Measurements from ENCODE around the gene ITIH4. TPM values are rescaled to one million over a fixed set of nuclear protein-coding genes. Genes with fewer than 3 reads are reported as not detected.

Gene ITIH4
- total RNA-seq, 1 experiment from 2014 or later, result 2.4 TPM

DNA sequence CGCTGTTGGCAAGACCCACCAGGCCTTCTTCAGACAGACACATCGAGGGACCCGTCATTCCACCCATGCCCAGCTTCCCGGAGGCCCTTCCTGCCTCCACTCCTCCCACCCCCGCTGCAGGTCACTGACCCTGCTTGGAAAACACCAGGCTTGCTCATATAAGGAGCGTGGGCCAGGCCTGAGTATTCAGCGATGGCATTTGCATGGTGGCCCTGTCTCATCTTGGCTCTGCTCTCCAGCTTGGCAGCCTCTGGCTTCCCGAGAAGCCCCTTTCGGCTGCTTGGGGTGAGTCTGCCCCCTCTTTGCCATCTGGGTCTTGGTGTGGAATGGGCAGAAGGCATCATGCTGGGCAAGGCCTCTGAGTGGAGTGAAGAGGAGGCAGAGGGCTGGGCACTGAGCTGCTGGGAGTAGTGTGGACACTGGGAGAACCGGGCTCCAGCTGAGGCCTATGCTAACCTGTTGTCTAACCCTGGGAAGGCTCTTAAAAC is 35.8 kb downstream of the ITIH4 start, which contains the start of gene ITIH3 (continued):
- TF ChIP-seq, protein P1, sequence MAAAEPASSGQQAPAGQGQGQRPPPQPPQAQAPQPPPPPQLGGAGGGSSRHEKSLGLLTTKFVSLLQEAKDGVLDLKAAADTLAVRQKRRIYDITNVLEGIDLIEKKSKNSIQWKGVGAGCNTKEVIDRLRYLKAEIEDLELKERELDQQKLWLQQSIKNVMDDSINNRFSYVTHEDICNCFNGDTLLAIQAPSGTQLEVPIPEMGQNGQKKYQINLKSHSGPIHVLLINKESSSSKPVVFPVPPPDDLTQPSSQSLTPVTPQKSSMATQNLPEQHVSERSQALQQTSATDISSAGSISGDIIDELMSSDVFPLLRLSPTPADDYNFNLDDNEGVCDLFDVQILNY (CRISPR knock-in tag; IDR thresholded peaks at IDR 0.05), result no peak
- no peak for TF ChIP-seq TCF7 (CRISPR knock-in tag; IDR thresholded peaks at IDR 0.05; ENCODE audit: low read depth)
- TF ChIP-seq, protein P2, sequence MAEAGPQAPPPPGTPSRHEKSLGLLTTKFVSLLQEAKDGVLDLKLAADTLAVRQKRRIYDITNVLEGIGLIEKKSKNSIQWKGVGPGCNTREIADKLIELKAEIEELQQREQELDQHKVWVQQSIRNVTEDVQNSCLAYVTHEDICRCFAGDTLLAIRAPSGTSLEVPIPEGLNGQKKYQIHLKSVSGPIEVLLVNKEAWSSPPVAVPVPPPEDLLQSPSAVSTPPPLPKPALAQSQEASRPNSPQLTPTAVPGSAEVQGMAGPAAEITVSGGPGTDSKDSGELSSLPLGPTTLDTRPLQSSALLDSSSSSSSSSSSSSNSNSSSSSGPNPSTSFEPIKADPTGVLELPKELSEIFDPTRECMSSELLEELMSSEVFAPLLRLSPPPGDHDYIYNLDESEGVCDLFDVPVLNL (CRISPR knock-in tag; IDR thresholded peaks at IDR 0.05; ENCODE audit: borderline replicate concordance, low read depth), result no peak

DNA sequence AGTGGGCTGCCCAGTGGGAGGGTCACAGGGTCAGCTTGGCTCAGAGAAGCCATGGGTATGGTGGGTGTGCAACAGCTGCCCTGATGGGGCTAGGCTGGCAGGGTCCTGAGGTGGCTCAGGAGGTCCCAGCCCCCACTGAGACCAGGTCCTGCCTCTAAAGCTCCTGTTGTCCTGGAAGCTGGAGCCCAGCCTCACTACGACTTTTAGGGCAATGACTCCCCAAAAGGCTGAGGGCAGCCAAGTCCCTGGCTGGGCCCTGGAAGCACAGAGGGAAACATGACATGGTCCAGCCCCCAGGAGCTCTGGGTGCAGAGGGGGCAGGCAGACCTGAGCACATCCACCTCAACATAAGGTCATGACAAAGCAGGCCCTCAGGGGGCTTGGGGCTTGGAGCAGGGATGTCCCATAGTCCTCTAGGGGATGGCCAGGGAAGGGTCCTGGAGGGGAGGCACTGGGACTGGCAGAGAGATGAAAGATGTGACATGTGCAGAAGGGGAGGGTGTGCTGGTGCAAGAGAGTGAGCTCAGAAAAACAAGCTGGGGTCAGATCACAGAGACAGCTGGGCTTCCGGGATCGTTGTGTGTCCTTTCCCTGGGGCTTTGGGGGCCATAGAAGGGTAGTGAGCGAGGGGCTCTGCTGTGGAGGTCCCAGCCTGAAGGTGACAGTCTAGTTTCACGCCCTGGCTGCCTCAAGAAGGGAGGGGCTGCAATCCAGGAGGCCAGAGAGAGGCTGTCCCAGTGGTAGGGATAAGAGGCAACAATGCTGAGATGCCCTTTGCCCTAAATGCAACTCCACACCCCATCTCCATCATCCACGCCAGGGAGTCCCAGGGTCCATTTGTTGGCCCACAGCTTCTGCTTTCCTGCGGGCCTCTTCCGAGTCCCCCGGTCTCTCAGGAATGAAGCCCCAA is 36.5 kb downstream of the ITIH4 start:
- DNase-seq (ENCODE audit: low spot score) (no peak), ATAC-seq (no peak)
- no peak overlapping the region for H3K27ac Mint-ChIP-seq
- ChIA-PET CTCF (interaction anchor here (1.4 to 5.5 kb wide), 5 partner anchors 19 to 49 kb away, joined by 3 to 96 read pairs (median 25); partner anchors contain the start of gene NEK4), POLR2A (interaction anchor here (0.9 kb wide), 1 partner anchor 9 kb away, joined by 3 read pairs; no protein-coding TSS in a partner anchor)
- TF ChIP-seq, protein P3, sequence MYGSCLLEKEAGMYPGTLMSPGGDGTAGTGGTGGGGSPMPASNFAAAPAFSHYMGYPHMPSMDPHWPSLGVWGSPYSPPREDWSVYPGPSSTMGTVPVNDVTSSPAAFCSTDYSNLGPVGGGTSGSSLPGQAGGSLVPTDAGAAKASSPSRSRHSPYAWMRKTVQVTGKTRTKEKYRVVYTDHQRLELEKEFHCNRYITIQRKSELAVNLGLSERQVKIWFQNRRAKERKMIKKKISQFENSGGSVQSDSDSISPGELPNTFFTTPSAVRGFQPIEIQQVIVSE (CRISPR knock-in tag; IDR thresholded peaks at IDR 0.05; ENCODE audit: borderline replicate concordance), result no peak
- TF ChIP-seq ZNF671 (CRISPR knock-in tag; IDR thresholded peaks at IDR 0.05) (no peak), NFATC4 (CRISPR knock-in tag; IDR thresholded peaks at IDR 0.05) (no peak), NFYB (CRISPR knock-in tag; conservative IDR thresholded peaks at IDR 0.05; ENCODE audit: low read depth) (no peak), ESRRA (CRISPR knock-in tag; IDR thresholded peaks at IDR 0.05; ENCODE audit: borderline replicate concordance) (no peak), ZNF138 (CRISPR knock-in tag; conservative IDR thresholded peaks at IDR 0.05) (no peak), JAZF1 (CRISPR knock-in tag; IDR thresholded peaks at IDR 0.05) (no peak), TP53 (CRISPR knock-in tag; IDR thresholded peaks at IDR 0.05) (no peak), NR2C2 (CRISPR knock-in tag; IDR thresholded peaks at IDR 0.05) (no peak), ZNF317 (CRISPR knock-in tag; IDR thresholded peaks at IDR 0.05; ENCODE audit: borderline replicate concordance, low read depth) (no peak), ZBTB21 (CRISPR knock-in tag; IDR thresholded peaks at IDR 0.05; ENCODE audit: borderline replicate concordance) (no peak)
- TF ChIP-seq, protein P4, sequence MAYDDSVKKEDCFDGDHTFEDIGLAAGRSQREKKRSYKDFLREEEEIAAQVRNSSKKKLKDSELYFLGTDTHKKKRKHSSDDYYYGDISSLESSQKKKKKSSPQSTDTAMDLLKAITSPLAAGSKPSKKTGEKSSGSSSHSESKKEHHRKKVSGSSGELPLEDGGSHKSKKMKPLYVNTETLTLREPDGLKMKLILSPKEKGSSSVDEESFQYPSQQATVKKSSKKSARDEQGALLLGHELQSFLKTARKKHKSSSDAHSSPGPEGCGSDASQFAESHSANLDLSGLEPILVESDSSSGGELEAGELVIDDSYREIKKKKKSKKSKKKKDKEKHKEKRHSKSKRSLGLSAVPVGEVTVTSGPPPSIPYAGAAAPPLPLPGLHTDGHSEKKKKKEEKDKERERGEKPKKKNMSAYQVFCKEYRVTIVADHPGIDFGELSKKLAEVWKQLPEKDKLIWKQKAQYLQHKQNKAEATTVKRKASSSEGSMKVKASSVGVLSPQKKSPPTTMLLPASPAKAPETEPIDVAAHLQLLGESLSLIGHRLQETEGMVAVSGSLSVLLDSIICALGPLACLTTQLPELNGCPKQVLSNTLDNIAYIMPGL (CRISPR knock-in tag; IDR thresholded peaks at IDR 0.05), result no peak
- TF ChIP-seq, protein P5, sequence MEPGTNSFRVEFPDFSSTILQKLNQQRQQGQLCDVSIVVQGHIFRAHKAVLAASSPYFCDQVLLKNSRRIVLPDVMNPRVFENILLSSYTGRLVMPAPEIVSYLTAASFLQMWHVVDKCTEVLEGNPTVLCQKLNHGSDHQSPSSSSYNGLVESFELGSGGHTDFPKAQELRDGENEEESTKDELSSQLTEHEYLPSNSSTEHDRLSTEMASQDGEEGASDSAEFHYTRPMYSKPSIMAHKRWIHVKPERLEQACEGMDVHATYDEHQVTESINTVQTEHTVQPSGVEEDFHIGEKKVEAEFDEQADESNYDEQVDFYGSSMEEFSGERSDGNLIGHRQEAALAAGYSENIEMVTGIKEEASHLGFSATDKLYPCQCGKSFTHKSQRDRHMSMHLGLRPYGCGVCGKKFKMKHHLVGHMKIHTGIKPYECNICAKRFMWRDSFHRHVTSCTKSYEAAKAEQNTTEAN (CRISPR knock-in tag; IDR thresholded peaks at IDR 0.05), result no peak
- no peaks in the 10 kb centered on the region for H3K9me3 Mint-ChIP-seq
- H3K36me3 Mint-ChIP-seq, result no peaks in the 10 kb centered on the region
- no peaks in the 10 kb centered on the region for H3K4me1 Mint-ChIP-seq
- no peak overlapping the region for H3K4me3 Mint-ChIP-seq
- H3K27me3 Mint-ChIP-seq (ENCODE audit: low read depth), result no peaks in the 10 kb centered on the region
